Type B pancreatic cell (in vitro differentiated cells): ENCODE data around the gene PRKCZ. TPM values are rescaled to one million over a fixed set of nuclear protein-coding genes. Genes with fewer than 3 reads are reported as not detected.

Experiments used
- DNase-seq: peaks from one replicate; pipeline ENCODE4 v3.0.0; 2021; ENCODE audit warnings: mixed read lengths; ENCODE audit not compliant: unreplicated experiment; ENCODE audit errors: extremely low spot score
- H3K27ac Mint-ChIP-seq: 2 replicates; pipeline ENCODE4 v1.8.0; 2021; ENCODE audit warnings: mild to moderate bottlenecking, mixed read lengths
- H3K27me3 Mint-ChIP-seq: 2 replicates; pipeline ENCODE4 v1.8.0; 2021; ENCODE audit warnings: mixed read lengths
- H3K36me3 Mint-ChIP-seq: 2 replicates; pipeline ENCODE4 v1.8.0; 2021; ENCODE audit warnings: mixed read lengths
- H3K4me1 Mint-ChIP-seq: one replicate; pipeline ENCODE4 v1.8.0; 2021; ENCODE audit warnings: mixed read lengths; ENCODE audit not compliant: unreplicated experiment
- H3K4me3 Mint-ChIP-seq: 2 replicates; pipeline ENCODE4 v1.8.0; 2021; ENCODE audit warnings: mild to moderate bottlenecking, mixed read lengths
- H3K9me3 Mint-ChIP-seq: 2 replicates; pipeline ENCODE4 v1.8.0; 2021; ENCODE audit warnings: mixed read lengths
- total RNA-seq: library from RNA; stranded (reverse); gene quantifications from 2 replicates; pipeline ENCODE4 v1.2.1, GENCODE V29; 2021; ENCODE audit warnings: low replicate concordance
- TF ChIP-seq, protein P1 (sequence below): fragments of 200-600 bp; sonication (generic); conservative IDR thresholded peaks from 2 replicates; pipeline ENCODE4 v1.5.0; 2021; ENCODE audit warnings: antibody characterized with exemption, mild to moderate bottlenecking

Gene PRKCZ
- total RNA-seq, 1 donor from 2014 or later = 33.2 TPM

DNA sequence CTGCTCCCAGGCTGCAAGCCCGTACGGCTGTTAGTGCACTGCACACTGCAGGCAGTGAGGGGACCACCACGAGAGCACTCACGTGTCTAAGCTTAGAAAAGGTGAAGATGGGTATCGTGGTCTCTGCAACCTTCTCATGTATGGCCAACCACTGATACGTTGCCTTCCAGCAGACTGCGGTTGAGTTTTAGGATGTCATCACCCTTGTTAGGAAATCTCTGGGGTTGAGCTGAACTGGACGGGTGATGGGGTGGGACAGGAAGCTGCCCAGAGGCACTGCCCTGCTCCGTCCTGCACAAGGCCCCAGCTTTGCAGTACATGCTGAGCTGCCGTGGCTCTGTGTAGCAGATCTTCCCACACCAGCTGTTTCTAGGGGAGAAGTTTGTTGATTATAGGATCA is 101.0 kb downstream of the PRKCZ start:
- no peak overlapping the region for H3K27ac Mint-ChIP-seq
- no peaks in the 10 kb centered on the region for H3K4me1 Mint-ChIP-seq
- H3K27me3 Mint-ChIP-seq = no peaks in the 10 kb centered on the region
- peaks cover 6% of the 10 kb centered on the region for H3K9me3 Mint-ChIP-seq
- TF ChIP-seq, protein P1, sequence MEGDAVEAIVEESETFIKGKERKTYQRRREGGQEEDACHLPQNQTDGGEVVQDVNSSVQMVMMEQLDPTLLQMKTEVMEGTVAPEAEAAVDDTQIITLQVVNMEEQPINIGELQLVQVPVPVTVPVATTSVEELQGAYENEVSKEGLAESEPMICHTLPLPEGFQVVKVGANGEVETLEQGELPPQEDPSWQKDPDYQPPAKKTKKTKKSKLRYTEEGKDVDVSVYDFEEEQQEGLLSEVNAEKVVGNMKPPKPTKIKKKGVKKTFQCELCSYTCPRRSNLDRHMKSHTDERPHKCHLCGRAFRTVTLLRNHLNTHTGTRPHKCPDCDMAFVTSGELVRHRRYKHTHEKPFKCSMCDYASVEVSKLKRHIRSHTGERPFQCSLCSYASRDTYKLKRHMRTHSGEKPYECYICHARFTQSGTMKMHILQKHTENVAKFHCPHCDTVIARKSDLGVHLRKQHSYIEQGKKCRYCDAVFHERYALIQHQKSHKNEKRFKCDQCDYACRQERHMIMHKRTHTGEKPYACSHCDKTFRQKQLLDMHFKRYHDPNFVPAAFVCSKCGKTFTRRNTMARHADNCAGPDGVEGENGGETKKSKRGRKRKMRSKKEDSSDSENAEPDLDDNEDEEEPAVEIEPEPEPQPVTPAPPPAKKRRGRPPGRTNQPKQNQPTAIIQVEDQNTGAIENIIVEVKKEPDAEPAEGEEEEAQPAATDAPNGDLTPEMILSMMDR = no peak
- H3K36me3 Mint-ChIP-seq = peaks cover 7% of the 10 kb centered on the region
- H3K4me3 Mint-ChIP-seq = no peak overlapping the region
- no peak for DNase-seq

DNA sequence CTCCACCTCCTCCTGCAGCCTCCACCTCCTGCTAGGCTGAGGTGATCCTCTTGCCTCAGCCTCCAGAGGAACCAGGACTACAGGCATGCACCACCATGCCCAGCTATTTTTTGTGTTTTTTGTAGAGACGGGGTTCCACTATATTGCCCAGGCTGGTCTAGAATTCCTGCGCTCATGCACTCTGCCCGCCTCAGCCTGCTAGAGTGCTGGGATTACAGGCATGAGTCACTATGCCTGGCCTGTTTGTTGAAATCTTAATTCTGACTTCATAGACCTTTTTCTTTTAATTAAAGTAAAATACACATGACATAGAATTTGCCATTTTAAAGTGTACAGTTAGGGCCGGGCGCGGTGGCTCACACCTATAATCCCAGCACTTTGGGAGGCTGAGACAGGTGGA is 101.7 kb downstream of the PRKCZ start:
- H3K27me3 Mint-ChIP-seq = no peaks in the 10 kb centered on the region
- H3K36me3 Mint-ChIP-seq = peaks cover 7% of the 10 kb centered on the region
- no peak overlapping the region for H3K4me3 Mint-ChIP-seq
- no peak for DNase-seq
- TF ChIP-seq, protein P1 = no peak
- H3K27ac Mint-ChIP-seq = no peak overlapping the region
- no peaks in the 10 kb centered on the region for H3K4me1 Mint-ChIP-seq
- H3K9me3 Mint-ChIP-seq = peaks cover 6% of the 10 kb centered on the region

DNA sequence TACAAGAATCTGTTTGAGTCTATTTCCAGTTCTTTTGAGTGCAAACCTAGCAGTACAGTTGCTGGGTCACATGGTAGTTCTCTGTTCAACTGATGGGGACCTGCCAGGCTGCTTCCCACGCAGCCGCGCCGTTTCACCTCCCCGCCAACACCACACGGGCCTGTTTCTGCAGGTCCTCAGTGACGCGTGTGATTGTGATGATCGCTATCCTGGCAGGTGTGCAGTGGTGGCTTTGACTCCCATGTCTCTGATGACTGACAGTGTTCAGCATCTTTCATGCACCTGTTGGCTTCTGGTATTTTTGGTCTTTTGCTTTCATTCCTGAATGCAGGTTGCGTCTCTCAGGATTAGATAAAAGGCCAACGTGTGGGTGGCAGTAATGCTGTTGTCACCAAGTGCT is 102.7 kb downstream of the PRKCZ start:
- Mint-ChIP-seq H3K4me1 (no peaks in the 10 kb centered on the region), H3K36me3 (peaks cover 7% of the 10 kb centered on the region), H3K27me3 (no peaks in the 10 kb centered on the region), H3K27ac (no peak overlapping the region), H3K4me3 (no peak overlapping the region), H3K9me3 (peaks cover 6% of the 10 kb centered on the region)
- DNase-seq = no peak
- TF ChIP-seq, protein P1 = no peak

DNA sequence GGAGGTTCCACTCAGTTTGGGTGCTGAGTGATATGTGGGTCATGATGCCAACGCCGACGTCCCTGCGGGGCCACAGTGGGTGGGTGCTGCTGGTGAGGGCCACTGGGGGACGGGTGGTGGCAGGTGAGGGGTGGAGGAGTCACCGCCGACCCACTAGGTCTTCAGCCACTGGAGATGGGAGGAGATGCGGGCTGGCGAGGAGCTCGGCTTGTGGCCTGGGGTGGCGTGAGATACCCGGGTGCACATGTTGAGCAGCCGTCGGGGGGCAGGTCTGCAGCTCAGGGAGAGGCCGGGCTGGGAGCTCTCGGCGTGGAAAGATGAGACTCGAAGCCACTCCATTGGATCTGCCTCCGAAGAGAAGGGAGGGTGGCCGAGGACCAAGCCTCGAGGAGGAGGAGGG is 103.8 kb downstream of the PRKCZ start:
- H3K27ac Mint-ChIP-seq = no peak overlapping the region
- H3K4me3 Mint-ChIP-seq = no peak overlapping the region
- H3K4me1 Mint-ChIP-seq = no peaks in the 10 kb centered on the region
- TF ChIP-seq, protein P1 = no peak
- H3K9me3 Mint-ChIP-seq = peaks cover 6% of the 10 kb centered on the region
- H3K27me3 Mint-ChIP-seq = no peaks in the 10 kb centered on the region
- H3K36me3 Mint-ChIP-seq = peaks cover 11% of the 10 kb centered on the region
- DNase-seq = no peak

DNA sequence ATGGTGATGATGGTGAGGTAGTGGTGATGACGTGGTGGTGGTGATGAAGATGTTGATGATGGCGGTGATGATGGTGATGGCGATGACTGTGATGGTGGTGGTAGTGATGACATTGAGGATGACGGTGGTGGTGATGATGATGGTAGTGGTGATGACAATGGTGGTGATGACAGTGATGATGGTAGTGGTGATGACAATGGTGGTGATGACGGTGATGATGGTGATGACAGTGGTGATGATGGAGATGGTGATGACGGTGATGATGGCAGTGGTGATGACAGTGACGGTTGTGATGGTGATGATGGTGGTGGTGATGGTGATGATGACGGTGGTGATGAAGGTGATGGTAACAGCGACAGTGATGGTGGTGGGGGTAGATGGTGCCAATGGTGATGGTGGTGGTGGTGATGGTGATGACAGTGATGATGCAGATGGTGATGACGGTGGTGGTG is 105.0 kb downstream of the PRKCZ start:
- H3K4me1 Mint-ChIP-seq = no peaks in the 10 kb centered on the region
- TF ChIP-seq, protein P1 = no peak

DNA sequence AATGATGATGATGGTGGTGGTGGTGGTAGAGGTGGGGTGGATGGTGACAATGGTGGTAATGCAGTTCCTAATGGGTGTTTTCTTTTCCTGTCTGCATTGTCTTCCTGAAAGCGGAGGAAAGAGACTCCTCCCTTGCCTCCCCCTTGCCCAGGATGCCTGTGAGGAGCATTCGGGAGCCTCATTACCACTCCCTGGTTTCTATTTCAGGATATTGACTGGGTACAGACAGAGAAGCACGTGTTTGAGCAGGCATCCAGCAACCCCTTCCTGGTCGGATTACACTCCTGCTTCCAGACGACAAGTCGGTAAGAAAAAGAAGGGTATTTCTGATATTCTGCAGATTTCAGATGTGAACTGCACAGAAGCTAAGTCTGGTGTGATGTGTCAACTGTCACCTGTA is 105.6 kb downstream of the PRKCZ start:
- Mint-ChIP-seq H3K9me3 (peaks cover 6% of the 10 kb centered on the region), H3K27me3 (no peaks in the 10 kb centered on the region), H3K36me3 (peaks cover 11% of the 10 kb centered on the region), H3K4me3 (no peak overlapping the region), H3K4me1 (no peaks in the 10 kb centered on the region), H3K27ac (no peak overlapping the region)
- DNase-seq = no peak
- TF ChIP-seq, protein P1 = no peak

More for the DNA sequence above, 105.0 kb downstream of the PRKCZ start:
- no peak overlapping the region for H3K27ac Mint-ChIP-seq
- DNase-seq = no peak
- peaks cover 6% of the 10 kb centered on the region for H3K9me3 Mint-ChIP-seq
- no peaks in the 10 kb centered on the region for H3K27me3 Mint-ChIP-seq
- H3K36me3 Mint-ChIP-seq = peaks cover 11% of the 10 kb centered on the region
- H3K4me3 Mint-ChIP-seq = no peak overlapping the region
